Activated naive CD8-positive, alpha-beta T cell treated with anti-CD3 and anti-CD28 coated beads, Interleukin-2, amount 10 ng/mL, durations not matched to agents 7 days and 5 days (primary cell): ENCODE results near the gene FAM228A. TPM values are rescaled to one million over a fixed set of nuclear protein-coding genes. Genes with fewer than 3 reads are reported as not detected.

Experiments used
- ATAC-seq: fragments of 150-1000 bp; cut with Tn5 transposase; one replicate; pipeline ENCODE4 v1.10.0; 2021; ENCODE audit warnings: low read depth, moderate library complexity
- POLR2A ChIA-PET: fragments of 350-600 bp; sonication (Branson Sonifier 250); formaldehyde crosslinking; loops from one replicate; lab custom pipeline; 2021; ENCODE audit warnings: antibody characterized with exemption; lab: Charles Lee
- DNase-seq: peaks from one replicate; pipeline ENCODE4 v3.0.0; 2021
- H3K27ac Mint-ChIP-seq: one replicate; pipeline ENCODE4 v1.8.0; 2022; ENCODE audit warnings: mild to moderate bottlenecking, mixed read lengths
- H3K27me3 Mint-ChIP-seq: one replicate; pipeline ENCODE4 v1.8.0; 2022; ENCODE audit warnings: mild to moderate bottlenecking, moderate library complexity, mixed read lengths
- H3K36me3 Mint-ChIP-seq: one replicate; pipeline ENCODE4 v1.8.0; 2021; ENCODE audit warnings: mild to moderate bottlenecking, mixed read lengths
- H3K4me1 Mint-ChIP-seq: one replicate; pipeline ENCODE4 v1.8.0; 2021; ENCODE audit warnings: mixed read lengths
- H3K4me3 Mint-ChIP-seq: one replicate; pipeline ENCODE4 v1.8.0; 2022; ENCODE audit warnings: mild to moderate bottlenecking, moderate library complexity, mixed read lengths
- H3K9me3 Mint-ChIP-seq: one replicate; pipeline ENCODE4 v1.8.0; 2021; ENCODE audit warnings: mixed read lengths
- total RNA-seq, 2 experiments: library from RNA; stranded (reverse); gene quantifications; one replicate each; pipeline ENCODE4 v1.2.3, GENCODE V29; 2021

FAM228A gene
- total RNA-seq, 2 experiments from 2014 or later = 0.51 TPM; not detected in 1

DNA sequence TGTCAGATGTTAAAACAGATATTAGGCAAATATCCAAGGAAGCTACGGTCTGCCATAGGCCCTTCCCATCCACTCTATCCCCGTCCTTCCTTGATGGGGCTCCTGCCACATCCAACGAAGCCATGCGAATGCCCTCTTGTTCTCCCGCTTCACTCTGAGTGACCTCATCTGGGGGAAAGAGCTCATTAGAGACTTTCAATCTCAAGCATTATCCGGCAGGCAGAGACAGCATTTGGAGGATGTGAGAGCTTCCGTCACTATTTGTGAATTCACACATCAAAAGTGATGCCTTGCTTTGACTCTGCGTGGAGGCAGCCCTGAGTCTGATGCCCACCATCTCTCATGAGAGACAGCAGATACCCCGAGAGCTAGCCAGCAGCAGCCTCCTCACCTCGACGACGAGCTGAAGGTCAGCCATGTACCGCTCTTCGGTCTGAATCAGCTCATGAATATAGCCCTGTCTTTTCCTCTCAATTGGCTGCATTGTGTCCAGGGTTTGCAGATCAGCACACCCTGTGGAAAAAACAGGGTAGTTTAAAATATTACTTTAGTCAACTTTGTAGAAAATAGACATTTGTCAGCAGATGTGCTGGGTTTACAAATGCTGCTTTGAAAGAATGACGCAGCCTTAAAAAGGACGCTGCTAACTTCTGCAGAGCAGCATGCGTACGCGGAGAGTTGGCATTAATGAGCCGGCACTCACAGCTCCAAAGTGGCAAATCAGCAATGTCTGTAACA lies 45.9 kb downstream of the FAM228A start:
- no peak overlapping the region for H3K27ac Mint-ChIP-seq
- ATAC-seq (no peak), DNase-seq (no peak)
- no peak overlapping the region for H3K4me3 Mint-ChIP-seq
- no peaks in the 10 kb centered on the region for H3K4me1 Mint-ChIP-seq
- POLR2A ChIA-PET = interaction anchor here (1.3 kb wide), 1 partner anchor 50 kb away, joined by 3 read pairs; no protein-coding TSS in a partner anchor
- H3K9me3 Mint-ChIP-seq = no peaks in the 10 kb centered on the region
- H3K36me3 Mint-ChIP-seq = peaks cover 5% of the 10 kb centered on the region
- no peaks in the 10 kb centered on the region for H3K27me3 Mint-ChIP-seq

DNA sequence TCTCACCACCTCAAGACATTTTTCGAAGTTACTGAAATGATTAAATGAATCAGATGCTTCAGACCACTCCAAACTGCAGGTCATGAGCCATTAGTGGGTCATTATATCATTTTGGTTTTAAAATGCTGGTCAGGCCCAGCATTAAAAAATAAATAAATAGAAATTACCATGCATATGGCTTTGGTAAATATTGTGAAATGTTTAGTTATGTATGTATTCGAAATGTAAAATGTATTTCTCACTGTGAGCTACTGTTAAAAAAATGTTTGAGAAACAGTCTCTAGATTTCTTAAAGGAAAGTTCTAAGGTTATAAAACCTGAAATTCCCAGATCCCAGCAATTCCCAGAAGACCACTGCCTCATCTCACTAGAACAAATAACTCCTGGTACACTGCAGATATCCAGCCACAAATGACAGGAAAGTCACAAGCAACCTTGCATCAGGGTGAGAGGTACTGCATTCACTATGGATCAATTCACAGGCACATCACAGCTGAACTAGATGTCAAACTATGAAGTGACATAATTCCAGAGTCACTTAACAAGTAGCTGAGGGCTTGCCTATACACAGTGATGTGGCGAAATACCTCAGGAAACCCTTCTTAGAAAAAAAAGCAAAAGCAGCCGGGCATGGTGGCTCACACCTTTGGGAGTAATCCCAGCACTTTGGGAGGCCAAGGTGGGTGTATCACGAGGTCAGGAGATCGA lies 46.6 kb downstream of the FAM228A start:
- Mint-ChIP-seq H3K4me1 (no peaks in the 10 kb centered on the region), H3K4me3 (no peak overlapping the region), H3K9me3 (no peaks in the 10 kb centered on the region), H3K27ac (no peak overlapping the region), H3K36me3 (no peaks in the 10 kb centered on the region), H3K27me3 (no peaks in the 10 kb centered on the region)
- no peak for DNase-seq
- POLR2A ChIA-PET = interaction anchor here (1.3 kb wide), 1 partner anchor 50 kb away, joined by 3 read pairs; no protein-coding TSS in a partner anchor
- no peak for ATAC-seq

DNA sequence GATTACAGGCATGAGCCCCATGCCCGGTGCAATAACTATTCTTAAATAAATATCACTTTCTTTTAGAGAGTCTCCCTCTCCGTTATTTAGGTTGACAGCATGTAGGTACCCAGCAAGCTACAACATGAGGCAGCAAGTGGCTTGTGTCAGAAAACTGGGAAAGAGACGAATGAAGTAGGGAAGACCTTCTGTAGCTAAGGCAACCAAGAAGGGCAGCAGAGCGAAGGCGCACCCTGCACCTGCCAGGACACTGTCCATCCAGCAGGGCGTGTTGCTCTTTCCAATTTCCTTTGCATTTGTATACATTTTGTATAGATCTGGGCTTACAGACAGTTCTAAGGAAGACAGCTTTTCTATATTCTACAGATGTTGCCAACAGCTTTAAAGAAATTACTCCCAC lies 48.1 kb downstream of the FAM228A start:
- no peak for DNase-seq
- Mint-ChIP-seq H3K4me3 (no peak overlapping the region), H3K4me1 (no peaks in the 10 kb centered on the region), H3K27ac (no peak overlapping the region), H3K36me3 (no peaks in the 10 kb centered on the region), H3K27me3 (no peaks in the 10 kb centered on the region), H3K9me3 (no peaks in the 10 kb centered on the region)
- ATAC-seq = no peak
- POLR2A ChIA-PET = no interaction called here

DNA sequence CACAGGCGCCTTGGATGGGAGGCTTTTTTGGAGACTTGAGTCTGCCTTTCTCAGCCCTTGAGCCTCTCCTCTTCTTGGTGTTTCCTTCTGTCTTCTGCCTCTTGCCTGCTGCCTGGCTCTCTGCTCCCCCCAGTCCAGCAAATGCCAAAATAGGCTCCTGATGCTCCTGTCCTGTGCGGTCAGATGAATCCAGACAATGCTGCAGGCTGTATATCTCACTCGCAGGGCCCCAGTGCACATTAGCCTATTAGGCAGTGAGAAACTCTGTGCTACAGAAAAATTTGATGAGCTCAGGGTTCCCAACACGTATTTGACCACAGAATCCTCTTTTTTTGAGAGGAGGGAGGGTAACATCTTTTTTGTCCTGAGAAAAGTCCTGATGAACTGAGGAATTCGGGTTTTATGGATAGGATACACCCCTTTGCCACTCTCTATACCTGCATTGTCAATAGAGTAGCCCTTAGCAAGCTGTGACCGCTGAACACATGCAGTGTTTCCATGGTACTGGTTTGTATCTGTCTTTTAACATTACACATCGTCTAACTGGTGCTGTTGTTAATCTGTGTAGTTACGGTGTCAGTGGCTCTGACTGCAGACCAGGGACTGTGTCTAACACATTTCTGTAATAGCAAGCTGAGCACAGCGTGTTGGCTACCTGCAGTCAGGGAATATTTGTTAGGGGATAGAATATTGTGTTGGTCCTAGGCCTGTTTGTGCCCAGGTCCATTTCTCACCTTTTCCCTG lies 50.8 kb downstream of the FAM228A start:
- no peak for ATAC-seq
- Mint-ChIP-seq H3K9me3 (no peaks in the 10 kb centered on the region), H3K27me3 (no peaks in the 10 kb centered on the region), H3K27ac (no peak overlapping the region), H3K36me3 (no peaks in the 10 kb centered on the region), H3K4me1 (no peaks in the 10 kb centered on the region), H3K4me3 (no peak overlapping the region)
- no peak for DNase-seq
- POLR2A ChIA-PET = no interaction called here

DNA sequence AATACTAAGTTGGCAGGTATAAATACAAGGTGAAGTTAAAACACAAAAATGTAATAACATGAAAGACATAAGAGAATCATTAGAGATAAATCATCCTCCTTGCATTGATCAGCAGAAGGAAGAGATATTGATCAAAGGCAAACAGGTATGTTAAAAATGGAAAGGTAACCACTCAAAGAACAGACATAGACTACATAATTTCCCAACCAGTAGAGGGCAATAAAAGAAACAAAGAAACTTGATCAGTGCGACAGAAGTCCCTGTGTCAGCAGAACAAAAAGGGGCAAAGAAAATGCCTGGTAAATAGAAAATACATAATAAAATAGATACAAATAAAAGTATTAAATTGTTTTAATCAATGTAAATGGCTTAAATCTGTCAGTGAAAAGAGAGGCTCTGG lies 53.6 kb downstream of the FAM228A start:
- POLR2A ChIA-PET = no interaction called here
- no peak for ATAC-seq
- H3K27me3 Mint-ChIP-seq = no peaks in the 10 kb centered on the region

DNA sequence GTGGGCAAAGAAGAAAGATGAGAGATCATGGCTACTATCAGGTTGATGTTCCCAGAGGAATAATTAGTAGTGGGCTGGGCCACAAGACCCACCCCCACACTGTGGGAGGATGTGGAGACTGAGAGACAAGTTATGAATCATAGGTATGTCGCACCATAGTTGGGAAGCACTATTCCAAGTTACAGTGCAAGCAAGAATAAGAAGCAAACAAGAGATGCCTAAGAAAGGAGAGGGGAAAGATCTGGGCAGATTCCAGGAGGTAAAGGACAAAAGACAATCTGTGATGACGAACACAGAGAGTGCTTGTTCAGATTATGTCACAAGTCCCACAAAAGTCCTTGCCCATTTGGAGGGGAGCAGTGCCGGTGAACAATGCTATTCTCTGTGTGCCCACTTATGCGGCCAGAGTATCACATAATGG lies 56.6 kb downstream of the FAM228A start:
- no peak overlapping the region for H3K27ac Mint-ChIP-seq
- no peak for ATAC-seq
- H3K36me3 Mint-ChIP-seq = peaks cover 2% of the 10 kb centered on the region
- no peak for DNase-seq
- no peaks in the 10 kb centered on the region for H3K4me1 Mint-ChIP-seq
- POLR2A ChIA-PET = no interaction called here
- H3K27me3 Mint-ChIP-seq = no peaks in the 10 kb centered on the region
- H3K9me3 Mint-ChIP-seq = no peaks in the 10 kb centered on the region
- no peak overlapping the region for H3K4me3 Mint-ChIP-seq

More for the DNA sequence above, 53.6 kb downstream of the FAM228A start:
- DNase-seq = no peak
- H3K4me1 Mint-ChIP-seq = no peaks in the 10 kb centered on the region
- H3K36me3 Mint-ChIP-seq = no peaks in the 10 kb centered on the region
- H3K4me3 Mint-ChIP-seq = no peak overlapping the region
- H3K27ac Mint-ChIP-seq = no peak overlapping the region
- no peaks in the 10 kb centered on the region for H3K9me3 Mint-ChIP-seq

DNA sequence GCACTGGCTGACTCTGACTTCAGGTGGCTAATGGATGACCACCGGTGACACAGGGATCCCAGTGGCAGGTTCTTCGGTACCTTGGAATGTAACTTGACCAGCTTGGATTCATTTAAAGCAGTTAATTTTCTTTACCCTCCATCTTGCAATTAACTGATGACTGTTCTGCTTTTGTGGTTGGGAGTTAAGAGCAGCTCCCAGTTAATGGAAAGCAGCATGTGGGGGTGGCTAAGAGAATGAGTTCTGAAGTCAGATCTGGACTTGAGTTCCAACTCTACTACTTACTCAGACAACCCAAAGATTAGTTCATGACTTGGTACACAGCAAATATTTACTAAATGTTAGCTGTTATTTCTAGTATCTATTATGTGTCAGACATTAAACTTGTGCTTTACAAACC lies 58.5 kb downstream of the FAM228A start:
- no peak for DNase-seq
- Mint-ChIP-seq H3K9me3 (no peaks in the 10 kb centered on the region), H3K4me3 (no peak overlapping the region), H3K36me3 (peaks cover 5% of the 10 kb centered on the region), H3K4me1 (no peaks in the 10 kb centered on the region), H3K27ac (no peak overlapping the region), H3K27me3 (no peaks in the 10 kb centered on the region)
- POLR2A ChIA-PET = no interaction called here
- ATAC-seq = no peak

DNA sequence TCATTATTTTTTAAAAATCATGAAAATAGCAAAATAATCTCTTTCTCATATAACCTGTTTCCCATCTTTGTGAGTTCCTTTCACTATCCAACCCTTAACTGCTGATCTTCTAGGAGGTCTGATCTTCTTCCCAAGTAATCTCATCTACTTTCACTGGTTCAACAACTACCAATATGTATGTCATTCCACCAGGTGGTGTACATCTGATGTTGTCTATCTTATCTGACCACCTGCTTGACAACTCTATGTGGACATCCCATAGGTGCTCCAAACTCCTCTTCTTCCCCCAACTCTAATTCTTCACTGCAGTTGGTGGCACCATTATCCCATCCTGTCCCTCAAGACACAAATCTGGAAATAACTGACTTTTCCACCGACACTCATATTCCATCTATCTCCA lies 62.5 kb downstream of the FAM228A start:
- Mint-ChIP-seq H3K4me3 (no peak overlapping the region), H3K27ac (no peak overlapping the region), H3K27me3 (no peaks in the 10 kb centered on the region), H3K4me1 (no peaks in the 10 kb centered on the region), H3K36me3 (peaks cover 9% of the 10 kb centered on the region), H3K9me3 (no peaks in the 10 kb centered on the region)
- POLR2A ChIA-PET = no interaction called here
- ATAC-seq = no peak
- DNase-seq = no peak

DNA sequence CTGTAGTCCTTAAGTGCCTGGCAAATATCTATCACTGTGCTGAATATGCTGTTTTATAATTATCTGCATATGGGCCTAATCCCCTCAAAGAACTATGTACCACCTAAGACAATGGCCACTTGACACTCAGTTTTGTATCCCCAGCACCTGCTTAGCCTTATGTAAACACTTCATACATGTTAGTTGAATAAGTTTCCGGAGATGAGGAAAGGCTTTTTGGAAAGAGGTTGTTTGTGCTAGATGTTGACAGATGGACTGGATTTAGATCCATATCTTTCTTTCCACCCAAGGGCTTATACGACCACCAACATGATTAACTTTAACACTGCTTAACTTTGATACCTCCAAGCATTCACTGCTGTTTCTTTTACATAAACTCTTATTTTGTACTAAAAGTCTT lies 63.3 kb downstream of the FAM228A start:
- H3K36me3 Mint-ChIP-seq = peaks cover 9% of the 10 kb centered on the region
- no peaks in the 10 kb centered on the region for H3K9me3 Mint-ChIP-seq
- H3K27me3 Mint-ChIP-seq = no peaks in the 10 kb centered on the region
- no peak for ATAC-seq
- H3K4me1 Mint-ChIP-seq = no peaks in the 10 kb centered on the region
- H3K4me3 Mint-ChIP-seq = no peak overlapping the region
- no peak for DNase-seq
- H3K27ac Mint-ChIP-seq = no peak overlapping the region
- POLR2A ChIA-PET = no interaction called here

DNA sequence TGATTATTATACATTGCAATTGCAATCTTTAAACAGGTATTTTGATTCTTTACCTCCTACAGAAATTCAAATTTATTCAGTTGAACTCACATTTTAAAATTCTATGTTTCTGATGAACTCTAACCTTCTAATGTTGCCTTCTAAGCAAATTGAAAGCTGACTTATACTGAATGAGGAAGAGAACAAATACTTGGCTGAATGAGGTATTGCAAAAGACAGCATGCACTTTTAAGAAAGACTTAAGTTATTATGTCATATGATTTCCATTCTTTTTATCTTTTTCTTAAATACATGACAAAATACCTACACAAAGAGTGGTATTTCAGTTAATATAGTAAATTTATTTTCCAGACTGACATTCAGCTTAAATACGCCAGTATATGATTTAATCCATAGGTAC lies 64.7 kb downstream of the FAM228A start:
- Mint-ChIP-seq H3K36me3 (peaks cover 9% of the 10 kb centered on the region), H3K9me3 (no peaks in the 10 kb centered on the region), H3K4me1 (no peaks in the 10 kb centered on the region), H3K4me3 (no peak overlapping the region), H3K27ac (no peak overlapping the region), H3K27me3 (no peaks in the 10 kb centered on the region)
- POLR2A ChIA-PET = no interaction called here
- no peak for DNase-seq
- no peak for ATAC-seq

Other genes with a start within 250 kb of the FAM228A start
- gene ATAD2B, start 247.9 kb upstream of the FAM228A start, total RNA-seq = 10 to 100 TPM; 33.2 to 34.6 TPM
- gene UBXN2A, start 234.6 kb upstream of the FAM228A start, total RNA-seq = 10 to 100 TPM; 11.2 to 12.4 TPM
- not detected for gene MFSD2B, start 165.0 kb upstream of the FAM228A start, total RNA-seq
- gene WDCP, start 127.7 kb upstream of the FAM228A start, total RNA-seq = 10 to 100 TPM; 15.6 to 19.4 TPM
- gene FKBP1B, start 125.3 kb upstream of the FAM228A start, total RNA-seq = 1 to 10 TPM; 4.0 to 4.3 TPM
- 10 to 100 TPM; 66.5 to 71.2 TPM for gene SF3B6, start 98.7 kb upstream of the FAM228A start, total RNA-seq
- gene TP53I3, start 90.2 kb upstream of the FAM228A start, total RNA-seq = 1 to 10 TPM; 3.6 to 3.7 TPM
- not detected for gene PFN4, start 51.7 kb upstream of the FAM228A start, total RNA-seq
- 10 to 100 TPM; 13.1 to 14.9 TPM for gene FAM228B, start 51.6 kb upstream of the FAM228A start, total RNA-seq
- gene ITSN2, start 185.5 kb downstream of the FAM228A start, total RNA-seq = 10 to 100 TPM; 86.8 to 91.3 TPM